ENCODE results near the gene TARBP2.

Gene TARBP2

GRCh38 chr12:53464685-53465418 is 36.2 kb upstream of the TARBP2 start:
- no peak overlapping the region for H3K4me3 ChIP-seq (replicated peaks in 1 of 2; ENCODE audit: low read depth in 2 of 2, low read length in 2 of 2)
- DNase-seq (ENCODE audit: low read depth in 2 of 2), result no peak
- no peak for TF ChIP-seq CTCF (IDR thresholded peaks at IDR 0.05; ENCODE audit: low read depth, low read length)

- no peak for TF ChIP-seq CTCF (IDR thresholded peaks at IDR 0.05; ENCODE audit: low read depth, low read length)
- no peak overlapping the region for H3K4me3 ChIP-seq (replicated peaks in 1 of 2; ENCODE audit: low read depth in 2 of 2, low read length in 2 of 2)
- no peak for DNase-seq (ENCODE audit: low read depth in 2 of 2)
Observed at GRCh38 chr12:53465679-53466078, 35.4 kb upstream of the TARBP2 start.

- no peak overlapping the region for H3K4me3 ChIP-seq (replicated peaks in 1 of 2; ENCODE audit: low read depth in 2 of 2, low read length in 2 of 2)
- no peak for TF ChIP-seq CTCF (IDR thresholded peaks at IDR 0.05; ENCODE audit: low read depth, low read length)
- DNase-seq (ENCODE audit: low read depth in 2 of 2), result no peak
Observed at GRCh38 chr12:53466640-53467039, 34.4 kb upstream of the TARBP2 start.

- no peak for DNase-seq (ENCODE audit: low read depth in 2 of 2)
- H3K4me3 ChIP-seq (replicated peaks in 1 of 2; ENCODE audit: low read depth in 2 of 2, low read length in 2 of 2), result no peak overlapping the region
- TF ChIP-seq CTCF (IDR thresholded peaks at IDR 0.05; ENCODE audit: low read depth, low read length), result no peak
Observed at GRCh38 chr12:53467082-53467481, 34.0 kb upstream of the TARBP2 start.

GRCh38 chr12:53467880-53468279 is 33.2 kb upstream of the TARBP2 start:
- no peak for DNase-seq (ENCODE audit: low read depth in 2 of 2)
- no peak overlapping the region for H3K4me3 ChIP-seq (replicated peaks in 1 of 2; ENCODE audit: low read depth in 2 of 2, low read length in 2 of 2)
- TF ChIP-seq CTCF (IDR thresholded peaks at IDR 0.05; ENCODE audit: low read depth, low read length), result no peak

GRCh38 chr12:53468282-53468681 is 32.8 kb upstream of the TARBP2 start:
- DNase-seq (ENCODE audit: low read depth in 2 of 2), result no peak
- no peak overlapping the region for H3K4me3 ChIP-seq (replicated peaks in 1 of 2; ENCODE audit: low read depth in 2 of 2, low read length in 2 of 2)
- TF ChIP-seq CTCF (IDR thresholded peaks at IDR 0.05; ENCODE audit: low read depth, low read length), result no peak

All from cardiac fibroblast (primary cell).